HFFc6 (cell line): ENCODE measurements around the gene ADORA2A. TPM values are rescaled to one million over a fixed set of nuclear protein-coding genes. Genes with fewer than 3 reads are reported as not detected.

Experiments used
- DNase-seq: peaks from one replicate; pipeline ENCODE4 v3.0.0-alpha.2; 2018
- H3K27ac Mint-ChIP-seq: 2 replicates; pipeline ENCODE4 v1.8.0; 2020; ENCODE audit warnings: mild to moderate bottlenecking, mixed read lengths
- H3K27me3 Mint-ChIP-seq: 2 replicates; pipeline ENCODE4 v1.8.0; 2021; ENCODE audit warnings: mild to moderate bottlenecking, moderate library complexity, mixed read lengths; ENCODE audit not compliant: insufficient read depth
- H3K36me3 Mint-ChIP-seq: 2 replicates; pipeline ENCODE4 v1.8.0; 2021; ENCODE audit warnings: low read depth, mixed read lengths
- H3K4me1 Mint-ChIP-seq: 2 replicates; pipeline ENCODE4 v1.8.0; 2020; ENCODE audit warnings: low read depth, mixed read lengths
- H3K4me3 Mint-ChIP-seq: 2 replicates; pipeline ENCODE4 v1.8.0; 2020; ENCODE audit warnings: mild to moderate bottlenecking, moderate library complexity, mixed read lengths
- H3K9me3 Mint-ChIP-seq: 2 replicates; pipeline ENCODE4 v1.8.0; 2020; ENCODE audit warnings: mild to moderate bottlenecking, mixed read lengths
- total RNA-seq, 6 experiments: library from RNA; stranded (reverse); fragmentation: NEBNext Ultra II Directional; extraction: Animal tissue kit (Norgen Biotek cat#: 25700); gene quantifications; 2 replicates in 1 of 6; 3 replicates in 5 of 6; pipeline ENCODE4 v1.2.3, GENCODE V29; 2021
- TF ChIP-seq, protein P1 (sequence below): fragments of 200-600 bp; sonication (generic); IDR thresholded peaks from 2 replicates; pipeline ENCODE4 v1.5.0; 2021; ENCODE audit warnings: antibody characterized with exemption, mild to moderate bottlenecking

The ADORA2A gene
- total RNA-seq, 6 experiments from 2014 or later: 1.1 to 2.9 (median 1.4) TPM

DNA sequence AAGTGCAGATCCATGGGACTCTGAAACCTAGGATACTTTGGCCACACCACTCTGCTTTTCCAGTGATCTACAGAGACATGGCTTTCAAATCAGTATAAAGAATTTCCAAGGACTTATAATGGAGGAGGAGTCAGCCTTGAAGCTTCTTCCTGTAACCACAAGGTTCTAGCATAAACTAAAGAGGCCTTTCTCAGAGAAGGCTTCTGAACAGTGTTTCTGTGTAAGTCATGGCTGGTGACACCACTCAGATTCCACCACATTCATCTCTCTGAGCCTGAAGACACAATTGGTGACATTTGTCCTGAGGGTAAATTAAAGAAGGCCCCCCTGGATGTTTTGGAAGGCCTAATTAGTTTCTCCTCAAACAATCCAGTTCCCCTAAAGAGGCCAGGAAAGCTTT, 29.0 kb upstream of the ADORA2A start:
- H3K36me3 Mint-ChIP-seq: peaks cover 43% of the 10 kb centered on the region
- peak overlapping the region; percentile 86 for H3K27ac Mint-ChIP-seq
- H3K4me3 Mint-ChIP-seq: no peak overlapping the region
- H3K9me3 Mint-ChIP-seq: no peaks in the 10 kb centered on the region
- H3K4me1 Mint-ChIP-seq: peaks cover 62% of the 10 kb centered on the region
- peaks cover 6% of the 10 kb centered on the region for H3K27me3 Mint-ChIP-seq
- DNase-seq: peak; percentile 38
- TF ChIP-seq, protein P1, sequence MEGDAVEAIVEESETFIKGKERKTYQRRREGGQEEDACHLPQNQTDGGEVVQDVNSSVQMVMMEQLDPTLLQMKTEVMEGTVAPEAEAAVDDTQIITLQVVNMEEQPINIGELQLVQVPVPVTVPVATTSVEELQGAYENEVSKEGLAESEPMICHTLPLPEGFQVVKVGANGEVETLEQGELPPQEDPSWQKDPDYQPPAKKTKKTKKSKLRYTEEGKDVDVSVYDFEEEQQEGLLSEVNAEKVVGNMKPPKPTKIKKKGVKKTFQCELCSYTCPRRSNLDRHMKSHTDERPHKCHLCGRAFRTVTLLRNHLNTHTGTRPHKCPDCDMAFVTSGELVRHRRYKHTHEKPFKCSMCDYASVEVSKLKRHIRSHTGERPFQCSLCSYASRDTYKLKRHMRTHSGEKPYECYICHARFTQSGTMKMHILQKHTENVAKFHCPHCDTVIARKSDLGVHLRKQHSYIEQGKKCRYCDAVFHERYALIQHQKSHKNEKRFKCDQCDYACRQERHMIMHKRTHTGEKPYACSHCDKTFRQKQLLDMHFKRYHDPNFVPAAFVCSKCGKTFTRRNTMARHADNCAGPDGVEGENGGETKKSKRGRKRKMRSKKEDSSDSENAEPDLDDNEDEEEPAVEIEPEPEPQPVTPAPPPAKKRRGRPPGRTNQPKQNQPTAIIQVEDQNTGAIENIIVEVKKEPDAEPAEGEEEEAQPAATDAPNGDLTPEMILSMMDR: no peak

DNA sequence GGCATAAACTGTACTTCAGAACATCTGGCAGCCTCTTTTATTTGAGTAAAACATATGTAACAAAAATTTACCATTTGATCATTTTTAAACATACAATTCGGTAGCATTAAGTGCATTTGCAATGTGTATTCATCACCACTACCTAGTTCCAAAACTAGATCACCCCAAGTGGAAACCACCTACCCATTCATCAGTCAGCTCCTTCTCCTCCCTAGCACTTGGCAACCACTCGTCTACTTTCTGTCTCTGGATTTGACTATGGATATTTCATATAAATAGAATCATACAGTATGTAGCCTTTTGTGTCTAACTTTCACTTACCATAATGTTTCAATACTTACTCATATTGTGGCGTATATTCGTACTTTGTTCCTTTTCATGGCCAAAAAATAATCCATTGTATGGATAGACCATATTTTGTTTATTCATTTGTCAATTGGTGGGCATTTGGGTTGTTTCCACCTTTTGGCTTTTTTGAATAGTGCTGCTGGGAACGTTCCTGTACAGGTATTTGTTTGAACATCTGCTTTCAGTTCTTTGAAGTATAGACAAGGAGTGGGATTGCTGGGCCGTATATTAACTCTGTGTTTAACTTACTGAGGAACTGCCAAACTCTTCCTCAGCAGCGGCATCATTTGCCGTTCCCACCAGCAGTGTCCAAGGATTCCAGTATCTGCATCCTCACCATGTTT, 27.2 kb upstream of the ADORA2A start:
- H3K4me1 Mint-ChIP-seq: peaks cover 69% of the 10 kb centered on the region
- peak overlapping the region; percentile 78 for H3K27ac Mint-ChIP-seq
- no peaks in the 10 kb centered on the region for H3K9me3 Mint-ChIP-seq
- DNase-seq: no peak
- TF ChIP-seq, protein P1: no peak
- peak overlapping the region; percentile 53 for H3K4me3 Mint-ChIP-seq
- H3K36me3 Mint-ChIP-seq: peaks cover 51% of the 10 kb centered on the region
- peaks cover 6% of the 10 kb centered on the region for H3K27me3 Mint-ChIP-seq

DNA sequence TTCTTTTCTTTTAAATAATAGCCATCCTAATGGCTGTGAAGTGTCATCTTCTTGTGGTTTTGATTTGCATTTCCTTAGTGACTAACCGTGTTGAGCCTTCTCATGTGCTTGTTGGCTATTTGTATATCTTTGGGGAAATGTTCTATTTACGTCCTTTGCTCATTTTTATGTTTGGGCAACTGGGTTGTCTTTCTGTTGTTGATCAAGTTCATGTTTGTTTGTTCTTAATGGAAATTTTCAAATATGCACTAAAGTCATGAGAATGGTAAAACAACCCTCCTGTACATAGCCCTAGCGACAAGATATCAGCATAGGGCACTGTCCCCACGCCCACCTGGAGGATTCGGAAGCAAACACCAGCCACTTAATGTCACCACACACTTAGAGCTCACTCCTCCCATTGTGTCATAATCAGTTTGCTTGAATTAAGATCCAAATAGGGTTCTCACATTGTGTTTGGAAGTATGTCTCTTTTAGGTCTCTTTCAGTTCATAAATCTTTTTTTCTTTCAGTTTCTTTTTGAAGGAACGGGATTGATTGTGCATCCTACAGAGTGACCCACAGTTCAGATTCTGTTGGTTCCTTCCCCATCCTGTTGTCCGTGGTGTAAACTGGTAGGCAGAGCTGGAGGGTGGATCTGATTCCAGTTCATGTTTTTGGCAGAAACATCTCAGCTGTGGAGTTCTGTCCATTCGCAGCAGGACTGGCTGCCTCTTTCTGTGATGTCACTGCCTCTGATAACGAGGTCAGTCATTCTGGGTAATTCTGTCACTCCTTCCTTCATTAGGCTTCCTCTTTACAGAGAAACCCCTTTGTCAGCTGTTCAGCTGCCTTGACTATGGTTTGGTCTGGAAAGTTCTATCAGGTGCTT, 26.4 kb upstream of the ADORA2A start:
- Mint-ChIP-seq H3K36me3 (peaks cover 48% of the 10 kb centered on the region), H3K4me1 (peaks cover 69% of the 10 kb centered on the region), H3K9me3 (no peaks in the 10 kb centered on the region), H3K27ac (peak overlapping the region; percentile 78), H3K27me3 (peaks cover 6% of the 10 kb centered on the region), H3K4me3 (peak overlapping the region; percentile 53)
- DNase-seq: peak; percentile 53
- TF ChIP-seq, protein P1: no peak

DNA sequence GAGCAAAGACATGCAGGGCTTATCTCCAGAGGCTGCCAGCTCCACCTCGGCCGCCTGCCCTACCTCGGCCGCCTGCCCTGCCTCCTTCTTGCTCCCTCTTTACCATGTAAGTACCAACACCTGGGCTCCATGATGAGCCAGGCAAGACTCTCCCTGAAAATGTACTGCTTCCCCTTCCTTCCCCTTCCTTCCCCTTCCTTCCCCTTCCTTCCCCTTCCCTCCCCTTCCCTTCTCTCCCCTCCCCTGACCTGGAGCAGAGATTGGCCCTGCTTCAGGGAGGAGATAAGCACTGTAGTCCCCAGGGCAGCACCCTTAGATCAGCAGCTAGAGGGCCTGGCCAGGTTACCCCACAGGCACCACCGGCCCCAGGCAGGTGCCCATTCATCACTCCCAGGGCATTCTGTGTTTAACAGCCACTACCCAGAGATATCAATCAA, 25.4 kb upstream of the ADORA2A start:
- H3K9me3 Mint-ChIP-seq: no peaks in the 10 kb centered on the region
- peaks cover 4% of the 10 kb centered on the region for H3K27me3 Mint-ChIP-seq
- H3K36me3 Mint-ChIP-seq: peaks cover 44% of the 10 kb centered on the region
- no peak for DNase-seq
- TF ChIP-seq, protein P1: no peak
- H3K4me1 Mint-ChIP-seq: peaks cover 69% of the 10 kb centered on the region
- H3K27ac Mint-ChIP-seq: peak overlapping the region; percentile 78
- peak overlapping the region; percentile 76 for H3K4me3 Mint-ChIP-seq

DNA sequence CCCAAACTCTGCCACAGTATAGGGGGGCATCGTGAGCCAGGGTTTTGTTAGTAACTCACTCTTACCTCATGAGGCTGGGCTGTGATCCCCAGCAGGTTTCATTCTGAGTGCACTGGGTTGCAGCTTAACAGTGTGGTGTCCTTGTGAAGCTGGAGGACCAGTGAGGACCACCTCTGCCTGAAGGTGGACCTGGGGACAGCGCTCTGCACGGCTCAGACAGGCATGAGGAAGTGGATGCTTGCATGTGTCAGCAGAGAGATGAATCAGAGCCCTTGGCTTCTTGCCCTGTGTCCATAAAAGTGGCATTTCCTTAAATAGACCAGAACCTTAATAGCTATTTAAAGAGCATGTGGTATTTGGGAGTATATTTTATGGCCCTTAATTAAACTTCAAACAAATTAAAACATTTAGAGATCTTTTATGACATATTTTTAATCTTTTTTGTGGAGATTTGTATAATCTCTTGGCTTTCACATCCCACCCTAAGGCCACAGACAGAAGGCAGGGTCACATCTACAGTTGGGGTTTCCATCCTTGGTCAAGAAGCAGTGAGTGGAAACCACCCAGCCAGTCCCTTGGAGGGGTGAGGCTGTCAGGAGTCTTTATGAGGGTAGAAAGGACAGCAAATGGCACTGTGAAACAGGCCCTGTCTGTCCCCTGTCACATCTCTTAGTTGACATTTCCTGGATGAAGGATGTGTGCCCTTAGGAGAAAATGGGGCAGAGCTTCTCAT, 24.8 kb upstream of the ADORA2A start:
- no peaks in the 10 kb centered on the region for H3K9me3 Mint-ChIP-seq
- peaks cover 43% of the 10 kb centered on the region for H3K36me3 Mint-ChIP-seq
- H3K4me1 Mint-ChIP-seq: peaks cover 67% of the 10 kb centered on the region
- TF ChIP-seq, protein P1: no peak
- H3K27me3 Mint-ChIP-seq: peaks cover 4% of the 10 kb centered on the region
- peak; percentile 92 for DNase-seq
- peak overlapping the region; percentile 76 for H3K4me3 Mint-ChIP-seq
- peak overlapping the region; percentile 76 for H3K27ac Mint-ChIP-seq
